Measurements from ENCODE around the gene SLFN11.
"Not testable (repeated sequence)": the region's sequence is repeated elsewhere in the genome, so short reads cannot be mapped to it uniquely, and the experiment has no call there.

Gene SLFN11

GRCh38 chr17:35404360-35404759 is 30.9 kb upstream of the SLFN11 start:
- TF ChIP-seq CTCF (IDR thresholded peaks at IDR 0.05) = no peak
- H3K9me3 Mint-ChIP-seq = no peaks in the 10 kb centered on the region
- no peak overlapping the region for H3K27ac Mint-ChIP-seq
- H3K27me3 Mint-ChIP-seq (ENCODE audit: low read depth, poor library complexity) = peaks cover 4% of the 10 kb centered on the region
- no peak overlapping the region for H3K4me3 Mint-ChIP-seq
- H3K4me1 Mint-ChIP-seq = no peaks in the 10 kb centered on the region
- H3K36me3 Mint-ChIP-seq (ENCODE audit: low read depth) = no peaks in the 10 kb centered on the region
- DNase-seq = no peak

- not testable (repeated sequence) for H3K36me3 Mint-ChIP-seq (ENCODE audit: low read depth); DNase-seq; H3K4me1 Mint-ChIP-seq; H3K4me3 Mint-ChIP-seq
- Mint-ChIP-seq H3K27ac (peak overlapping the region; percentile 29), H3K9me3 (peaks cover 27% of the 10 kb centered on the region), H3K27me3 (ENCODE audit: low read depth, poor library complexity) (peaks cover 11% of the 10 kb centered on the region)
Observed at GRCh38 chr17:35393783-35394182, 20.4 kb upstream of the SLFN11 start.

- no peak for TF ChIP-seq CTCF (IDR thresholded peaks at IDR 0.05)
- H3K36me3 Mint-ChIP-seq (ENCODE audit: low read depth) = peaks cover 6% of the 10 kb centered on the region
- H3K9me3 Mint-ChIP-seq = peaks cover 21% of the 10 kb centered on the region
- H3K4me3 Mint-ChIP-seq = no peak overlapping the region
- H3K4me1 Mint-ChIP-seq = no peaks in the 10 kb centered on the region
- peaks cover 27% of the 10 kb centered on the region for H3K27me3 Mint-ChIP-seq (ENCODE audit: low read depth, poor library complexity)
- H3K27ac Mint-ChIP-seq = no peak overlapping the region
- DNase-seq = no peak
Observed at GRCh38 chr17:35390663-35391062, 17.2 kb upstream of the SLFN11 start.

GRCh38 chr17:35390156-35390555 is 16.7 kb upstream of the SLFN11 start:
- Mint-ChIP-seq H3K4me1 (no peaks in the 10 kb centered on the region), H3K36me3 (ENCODE audit: low read depth) (peaks cover 6% of the 10 kb centered on the region), H3K27ac (no peak overlapping the region), H3K4me3 (no peak overlapping the region), H3K9me3 (peaks cover 16% of the 10 kb centered on the region), H3K27me3 (ENCODE audit: low read depth, poor library complexity) (peaks cover 26% of the 10 kb centered on the region)
- no peak for DNase-seq
- TF ChIP-seq CTCF (IDR thresholded peaks at IDR 0.05) = no peak

- H3K4me1 Mint-ChIP-seq = no peaks in the 10 kb centered on the region
- H3K36me3 Mint-ChIP-seq (ENCODE audit: low read depth) = no peaks in the 10 kb centered on the region
- peaks cover 22% of the 10 kb centered on the region for H3K27me3 Mint-ChIP-seq (ENCODE audit: low read depth, poor library complexity)
- H3K27ac Mint-ChIP-seq = no peak overlapping the region
- no peak for TF ChIP-seq CTCF (IDR thresholded peaks at IDR 0.05)
- H3K9me3 Mint-ChIP-seq = no peaks in the 10 kb centered on the region
- H3K4me3 Mint-ChIP-seq = no peak overlapping the region
- no peak for DNase-seq
Observed at GRCh38 chr17:35387496-35387895, 14.1 kb upstream of the SLFN11 start.

- no peak for DNase-seq
- Mint-ChIP-seq H3K27ac (no peak overlapping the region), H3K9me3 (peaks cover 21% of the 10 kb centered on the region), H3K36me3 (ENCODE audit: low read depth) (no peaks in the 10 kb centered on the region), H3K4me1 (peaks cover 10% of the 10 kb centered on the region), H3K4me3 (no peak overlapping the region), H3K27me3 (ENCODE audit: low read depth, poor library complexity) (peaks cover 69% of the 10 kb centered on the region)
- TF ChIP-seq CTCF (IDR thresholded peaks at IDR 0.05) = no peak
Observed at GRCh38 chr17:35377706-35378105, 4.3 kb upstream of the SLFN11 start.
